Mucosa of descending colon (tissue), 3 donors: ENCODE measurements around the gene KRT74. TPM values are rescaled to one million over a fixed set of nuclear protein-coding genes. Genes with fewer than 3 reads are reported as not detected.

ENCODE experiments used
- ATAC-seq: fragments of 200-7000 bp; cut with Tn5 transposase; one replicate; pipeline ENCODE4 v1.9.1; 2020; ENCODE audit warnings: mild to moderate bottlenecking, moderate library complexity
- DNase-seq, 3 donors: peaks; one replicate each; pipeline ENCODE4 v3.0.0-alpha.2; 2020
- H3K36me3 ChIP-seq: fragments of 200-600 bp; one replicate; pipeline ENCODE4 v1.8.0; 2021; ENCODE audit warnings: low read depth, mild to moderate bottlenecking
- H3K4me1 ChIP-seq: fragments of 200-600 bp; one replicate; pipeline ENCODE4 v1.8.0; 2021; ENCODE audit warnings: low read depth, mild to moderate bottlenecking
- H3K4me3 ChIP-seq: fragments of 200-600 bp; one replicate; pipeline ENCODE4 v1.8.0; 2021; ENCODE audit warnings: mild to moderate bottlenecking
- H3K9me3 ChIP-seq: fragments of 200-600 bp; one replicate; pipeline ENCODE4 v1.8.0; 2021; ENCODE audit warnings: mild to moderate bottlenecking
- CTCF ChIP-seq: fragments of 200-600 bp; IDR thresholded peaks from one replicate; pipeline ENCODE4 v1.8.0; 2022; ENCODE audit warnings: antibody characterized with exemption, mild to moderate bottlenecking
- intact Hi-C, 2 donors: fragments of 100-400 bp; cut with DNase I in 1 of 2; cut with micrococcal nuclease in 1 of 2; formaldehyde crosslinking; loops; one replicate each; pipeline versions ENCODE4 v1.11.0 to v1.11.1; 2022; cut with DNase I, micrococcal nuclease
- total RNA-seq, 3 donors: library from RNA; stranded (reverse); fragmentation: NEBNext Ultra II Directional in 2 of 3; extraction: Animal tissue kit (Norgen Biotek cat#: 25700) in 2 of 3; gene quantifications; one replicate each; pipeline versions ENCODE4 v1.2.1 to v1.2.4, GENCODE V29; 2021 to 2023
- donor health status: DM: no; HTN: no; CAD: no; lungs with moderate emphysema.
- donor health status: DM: no; HTN: no; CAD: no.
- donor health status: DM: no; HTN: yes; CAD: no.

The KRT74 gene
- total RNA-seq, 3 donors from 2014 or later: not detected

- ATAC-seq: no peak
- intact Hi-C loops: no loop called here
- no peak for DNase-seq
- Histone ChIP-seq H3K4me1 (no peaks in the 10 kb centered on the region), H3K9me3 (no peaks in the 10 kb centered on the region), H3K4me3 (no peak overlapping the region), H3K36me3 (no peaks in the 10 kb centered on the region)
- no peak for TF ChIP-seq CTCF
These were observed 33.1 kb upstream of the KRT74 start for GRCh38 chr12:52606581-52607218.

DNA sequence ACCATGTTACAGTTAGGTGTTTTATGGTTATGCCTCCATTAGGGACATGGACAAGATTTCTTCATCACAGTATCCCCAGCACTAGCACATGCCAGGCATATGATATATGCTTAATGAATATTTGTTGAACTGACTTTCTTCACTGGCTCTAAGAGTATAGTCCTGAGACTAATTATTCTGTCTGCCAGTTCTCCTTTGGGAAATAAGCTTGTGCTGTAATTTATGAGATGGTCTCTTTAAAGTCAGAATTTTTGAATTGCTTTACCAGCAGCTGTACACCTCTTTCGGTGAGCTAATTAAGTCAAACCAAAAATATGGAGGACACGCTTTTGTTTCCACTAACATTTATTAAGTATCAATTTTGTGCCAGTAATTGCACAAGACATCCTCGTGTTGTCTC, 32.5 kb upstream of the KRT74 start:
- H3K9me3 ChIP-seq: no peaks in the 10 kb centered on the region
- ATAC-seq (no peak), DNase-seq (no peak)
- intact Hi-C loops: no loop called here
- no peaks in the 10 kb centered on the region for H3K36me3 ChIP-seq
- H3K4me3 ChIP-seq: no peak overlapping the region
- H3K4me1 ChIP-seq: no peaks in the 10 kb centered on the region
- no peak for TF ChIP-seq CTCF

GRCh38 chr12:52605542-52605941, 31.9 kb upstream of the KRT74 start:
- H3K4me1 ChIP-seq: no peaks in the 10 kb centered on the region
- no peak for ATAC-seq
- intact Hi-C loops: no loop called here
- H3K9me3 ChIP-seq: no peaks in the 10 kb centered on the region
- no peak overlapping the region for H3K4me3 ChIP-seq
- no peak for DNase-seq
- no peak for TF ChIP-seq CTCF
- no peaks in the 10 kb centered on the region for H3K36me3 ChIP-seq

- ATAC-seq: no peak
- no peak for TF ChIP-seq CTCF
- no peak for DNase-seq
- no peaks in the 10 kb centered on the region for H3K9me3 ChIP-seq
- no peaks in the 10 kb centered on the region for H3K4me1 ChIP-seq
- H3K4me3 ChIP-seq: no peak overlapping the region
- intact Hi-C loops: no loop called here
- no peaks in the 10 kb centered on the region for H3K36me3 ChIP-seq
These were observed 31.2 kb upstream of the KRT74 start for GRCh38 chr12:52604859-52605258.

- Histone ChIP-seq H3K36me3 (no peaks in the 10 kb centered on the region), H3K4me1 (no peaks in the 10 kb centered on the region), H3K4me3 (no peak overlapping the region), H3K9me3 (no peaks in the 10 kb centered on the region)
- intact Hi-C loops: no loop called here
- TF ChIP-seq CTCF: no peak
- ATAC-seq (no peak), DNase-seq (no peak)
These were observed 29.7 kb upstream of the KRT74 start for GRCh38 chr12:52603314-52603713.

- ATAC-seq (no peak), DNase-seq (no peak)
- H3K9me3 ChIP-seq: no peaks in the 10 kb centered on the region
- H3K36me3 ChIP-seq: no peaks in the 10 kb centered on the region
- intact Hi-C loops: no loop called here
- no peak for TF ChIP-seq CTCF
- H3K4me3 ChIP-seq: no peak overlapping the region
- no peaks in the 10 kb centered on the region for H3K4me1 ChIP-seq
These were observed 28.9 kb upstream of the KRT74 start for GRCh38 chr12:52602552-52602951.
